ENCODE results near the gene ESD.

DNA sequence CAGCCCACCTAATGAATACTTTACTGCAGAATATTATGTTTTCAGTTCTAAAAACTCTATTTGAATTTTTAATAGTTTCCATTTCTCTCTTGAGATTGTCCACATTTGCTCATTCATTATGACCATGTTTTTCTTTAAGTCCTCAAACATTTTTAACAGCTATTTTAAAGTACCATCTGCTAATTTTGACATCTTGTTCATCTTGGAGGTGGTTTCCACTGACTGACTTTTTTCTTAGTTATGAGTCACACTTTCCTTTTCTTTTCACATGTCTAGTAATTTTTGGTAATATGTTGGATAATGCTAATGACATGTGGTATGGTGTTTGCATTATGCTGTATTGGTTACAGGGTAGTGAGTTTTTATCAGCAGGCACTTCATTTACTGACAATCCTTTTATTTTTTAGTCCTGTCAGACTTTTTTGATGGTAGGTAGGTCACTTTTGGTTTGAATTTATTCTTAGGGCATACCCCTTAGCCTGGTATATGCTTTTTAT is 15.4 kb upstream of the ESD start:
- TF ChIP-seq POLR2A (IDR thresholded peaks at IDR 0.05; ENCODE audit: low read depth, low read length) (no peak), TAF1 (IDR thresholded peaks at IDR 0.05; ENCODE audit: low read depth, low read length) (no peak), POLR2AphosphoS5 (IDR thresholded peaks at IDR 0.05; ENCODE audit: low read depth, low read length) (no peak), SPI1 (IDR thresholded peaks at IDR 0.05; ENCODE audit: low read depth, low read length) (no peak), POU2F2 (IDR thresholded peaks at IDR 0.05; ENCODE audit: low read depth, low read length) (no peak)
